ENCODE results near the gene OAS3.

DNA sequence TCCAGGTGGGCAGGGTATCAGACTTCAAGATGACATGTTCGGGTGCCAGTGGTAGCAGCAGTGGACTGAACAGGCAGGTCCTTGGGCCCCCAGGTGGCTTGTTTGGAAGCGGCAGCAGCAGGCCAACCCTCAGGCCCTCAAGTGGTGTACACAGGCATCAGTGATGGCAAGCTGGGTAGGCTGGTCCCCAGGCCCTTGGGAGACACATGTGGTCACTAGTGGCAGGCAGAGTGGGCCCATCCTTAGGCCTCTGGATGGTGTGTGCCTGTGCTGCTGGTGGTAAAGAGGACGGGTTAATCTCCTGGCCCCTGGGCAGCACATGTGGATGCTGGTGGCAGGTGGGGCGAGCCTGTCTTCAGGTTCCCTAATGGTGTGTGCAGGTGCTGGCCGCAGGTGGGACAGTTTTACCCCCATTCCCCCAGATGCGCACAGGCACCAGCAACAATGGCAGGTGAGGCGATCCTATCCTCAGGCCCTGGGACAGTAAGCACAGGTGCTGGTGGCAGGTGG is 48.1 kb downstream of the OAS3 start:
- TF ChIP-seq FOXM1 (IDR thresholded peaks at IDR 0.05; ENCODE audit: borderline replicate concordance) (no peak), BHLHE40 (IDR thresholded peaks at IDR 0.05; ENCODE audit: borderline replicate concordance) (no peak)

Measured in HEK293T (cell line).